Fibroblast of lung (primary cell): Measurements from ENCODE around the gene PML.

Experiments
- CTCF ChIP-seq, 2 donors: IDR thresholded peaks in 1 of 2; conservative IDR thresholded peaks in 1 of 2; 1 replicate in 1 of 2; 2 replicates in 1 of 2; pipeline ENCODE4 v1.5.1; 2011 to 2012; ENCODE audit warnings: low read length in 2 of 2, control low read depth in 1 of 2, inconsistent platforms in 1 of 2, low read depth in 1 of 2, mild to moderate bottlenecking in 1 of 2
- EZH2 ChIP-seq: IDR thresholded peaks from 2 replicates; pipeline ENCODE4 v1.5.1; 2012; ENCODE audit warnings: low read length, control low read depth, mild to moderate bottlenecking; ENCODE audit errors: missing control alignments

DNA sequence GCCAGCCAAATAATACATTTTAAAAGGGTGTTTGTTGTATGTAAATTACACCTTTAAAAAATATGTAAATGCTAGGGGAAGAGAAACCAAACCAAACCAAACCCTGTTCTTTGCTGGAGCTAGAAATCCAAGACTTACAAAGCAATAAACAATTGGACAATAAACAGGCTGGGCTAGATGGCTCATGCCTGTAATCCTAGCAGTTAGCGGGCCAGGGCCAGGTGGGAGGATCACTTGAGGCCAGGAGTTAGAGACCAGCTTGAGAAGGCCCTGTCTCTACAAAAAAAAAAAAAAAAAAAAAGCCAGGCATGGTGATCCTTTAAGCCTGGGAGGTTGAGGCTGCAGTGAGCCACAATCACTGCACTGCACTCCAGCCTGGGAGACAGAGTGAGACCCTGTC, 14.9 kb upstream of the PML start:
- no peak for TF ChIP-seq CTCF (conservative IDR thresholded peaks at IDR 0.05 in 1 of 2, IDR thresholded peaks at IDR 0.05 in 1 of 2; ENCODE audit: low read depth in 1 of 2, low read length in 2 of 2)
- no peak for TF ChIP-seq EZH2
